ENCODE results near the gene HECA. TPM values are rescaled to one million over a fixed set of nuclear protein-coding genes. Genes with fewer than 3 reads are reported as not detected.

Gene HECA
- total RNA-seq, 1 experiment from 2014 or later = 9.4 TPM

- H3K27me3 Mint-ChIP-seq (ENCODE audit: low read depth) = no peaks in the 10 kb centered on the region
- no peak overlapping the region for H3K4me3 Mint-ChIP-seq
- no peak overlapping the region for H3K27ac Mint-ChIP-seq
- TF ChIP-seq EMX1 (CRISPR knock-in tag; IDR thresholded peaks at IDR 0.05) (no peak), GTF2I (CRISPR knock-in tag; conservative IDR thresholded peaks at IDR 0.05) (no peak), MYBL2 (CRISPR knock-in tag; IDR thresholded peaks at IDR 0.05) (no peak), RELA (CRISPR knock-in tag; IDR thresholded peaks at IDR 0.05; ENCODE audit: borderline replicate concordance) (no peak), TEAD4 (CRISPR knock-in tag; IDR thresholded peaks at IDR 0.05) (no peak), SMAD3 (CRISPR knock-in tag; IDR thresholded peaks at IDR 0.05; ENCODE audit: borderline replicate concordance) (no peak)
- no peak for DNase-seq (ENCODE audit: low spot score)
- H3K36me3 Mint-ChIP-seq = no peaks in the 10 kb centered on the region
- H3K4me1 Mint-ChIP-seq = 0 out of 2 replicates have a peak, but pooled peaks cover 2% of the 10 kb centered on the region
- ChIA-PET CTCF (interaction anchor here (0.6 kb wide), 1 partner anchor 679 kb away, joined by 3 read pairs; no protein-coding TSS in a partner anchor), POLR2A (no interaction called here)
- no peaks in the 10 kb centered on the region for H3K9me3 Mint-ChIP-seq
- no peak for ATAC-seq
Observed at GRCh38 chr6:139107051-139107450, 27.8 kb upstream of the HECA start.

- no peak overlapping the region for H3K4me3 Mint-ChIP-seq
- TF ChIP-seq NR2C2 (CRISPR knock-in tag; IDR thresholded peaks at IDR 0.05) = no peak
- CTCF ChIA-PET = no interaction called here
- H3K36me3 Mint-ChIP-seq = no peaks in the 10 kb centered on the region
- no peak for DNase-seq (ENCODE audit: low spot score)
- H3K9me3 Mint-ChIP-seq = no peaks in the 10 kb centered on the region
- no peak for ATAC-seq
- H3K27me3 Mint-ChIP-seq (ENCODE audit: low read depth) = no peaks in the 10 kb centered on the region
- 0 out of 2 replicates have a peak, but pooled peaks cover 2% of the 10 kb centered on the region for H3K4me1 Mint-ChIP-seq
- POLR2A ChIA-PET = no interaction called here
- H3K27ac Mint-ChIP-seq = no peak overlapping the region
Observed at GRCh38 chr6:139108378-139108777, 26.5 kb upstream of the HECA start.

GRCh38 chr6:139109558-139109957, 25.3 kb upstream of the HECA start:
- no peak overlapping the region for H3K27ac Mint-ChIP-seq
- POLR2A ChIA-PET = no interaction called here
- no peaks in the 10 kb centered on the region for H3K27me3 Mint-ChIP-seq (ENCODE audit: low read depth)
- H3K4me3 Mint-ChIP-seq = no peak overlapping the region
- peak; percentile 62 for DNase-seq (ENCODE audit: low spot score)
- H3K36me3 Mint-ChIP-seq = no peaks in the 10 kb centered on the region
- CTCF ChIA-PET = interaction anchor here (1.4 to 1.5 kb wide), 3 partner anchors 255 to 293 kb away, joined by 3 to 4 read pairs (median 3); no protein-coding TSS in a partner anchor
- H3K9me3 Mint-ChIP-seq = no peaks in the 10 kb centered on the region
- H3K4me1 Mint-ChIP-seq = 0 out of 2 replicates have a peak, but pooled peaks cover 2% of the 10 kb centered on the region
- TF ChIP-seq ZNF121 (CRISPR knock-in tag; IDR thresholded peaks at IDR 0.05) (no peak), JAZF1 (CRISPR knock-in tag; IDR thresholded peaks at IDR 0.05) (no peak)
- ATAC-seq = peak; percentile 85

GRCh38 chr6:139112146-139112545, 22.7 kb upstream of the HECA start:
- DNase-seq (ENCODE audit: low spot score) (no peak), ATAC-seq (no peak)
- Mint-ChIP-seq H3K27ac (no peak overlapping the region), H3K9me3 (no peaks in the 10 kb centered on the region), H3K36me3 (no peaks in the 10 kb centered on the region), H3K27me3 (ENCODE audit: low read depth) (no peaks in the 10 kb centered on the region), H3K4me3 (no peak overlapping the region), H3K4me1 (peaks cover 10% of the 10 kb centered on the region; the same call in 1 of the 2 replicates)
- no peak for TF ChIP-seq ERG (CRISPR knock-in tag; IDR thresholded peaks at IDR 0.05)
- no peak for TF ChIP-seq ZNF219 (CRISPR knock-in tag; IDR thresholded peaks at IDR 0.05; ENCODE audit: borderline replicate concordance)
- no peak for TF ChIP-seq ZNF423 (CRISPR knock-in tag; IDR thresholded peaks at IDR 0.05)
- TF ChIP-seq IRF1 (CRISPR knock-in tag; IDR thresholded peaks at IDR 0.05) = no peak
- TF ChIP-seq ARID4B (CRISPR knock-in tag; IDR thresholded peaks at IDR 0.05; ENCODE audit: borderline replicate concordance) = no peak
- no peak for TF ChIP-seq FOXP1 (CRISPR knock-in tag; IDR thresholded peaks at IDR 0.05; ENCODE audit: borderline replicate concordance)
- ChIA-PET POLR2A (no interaction called here), CTCF (interaction anchor here (1.0 kb wide), 1 partner anchor 252 kb away, joined by 3 read pairs; no protein-coding TSS in a partner anchor)
